HG02571 (cell line): ENCODE data around the gene SMOC2.

Source experiments
- ATAC-seq: cut with Tn5 transposase; IDR thresholded peaks from one replicate; pipeline ENCODE4 v1.9.1; 2021; ENCODE audit warnings: mild to moderate bottlenecking, moderate library complexity; ENCODE audit not compliant: unreplicated experiment

The SMOC2 gene

DNA sequence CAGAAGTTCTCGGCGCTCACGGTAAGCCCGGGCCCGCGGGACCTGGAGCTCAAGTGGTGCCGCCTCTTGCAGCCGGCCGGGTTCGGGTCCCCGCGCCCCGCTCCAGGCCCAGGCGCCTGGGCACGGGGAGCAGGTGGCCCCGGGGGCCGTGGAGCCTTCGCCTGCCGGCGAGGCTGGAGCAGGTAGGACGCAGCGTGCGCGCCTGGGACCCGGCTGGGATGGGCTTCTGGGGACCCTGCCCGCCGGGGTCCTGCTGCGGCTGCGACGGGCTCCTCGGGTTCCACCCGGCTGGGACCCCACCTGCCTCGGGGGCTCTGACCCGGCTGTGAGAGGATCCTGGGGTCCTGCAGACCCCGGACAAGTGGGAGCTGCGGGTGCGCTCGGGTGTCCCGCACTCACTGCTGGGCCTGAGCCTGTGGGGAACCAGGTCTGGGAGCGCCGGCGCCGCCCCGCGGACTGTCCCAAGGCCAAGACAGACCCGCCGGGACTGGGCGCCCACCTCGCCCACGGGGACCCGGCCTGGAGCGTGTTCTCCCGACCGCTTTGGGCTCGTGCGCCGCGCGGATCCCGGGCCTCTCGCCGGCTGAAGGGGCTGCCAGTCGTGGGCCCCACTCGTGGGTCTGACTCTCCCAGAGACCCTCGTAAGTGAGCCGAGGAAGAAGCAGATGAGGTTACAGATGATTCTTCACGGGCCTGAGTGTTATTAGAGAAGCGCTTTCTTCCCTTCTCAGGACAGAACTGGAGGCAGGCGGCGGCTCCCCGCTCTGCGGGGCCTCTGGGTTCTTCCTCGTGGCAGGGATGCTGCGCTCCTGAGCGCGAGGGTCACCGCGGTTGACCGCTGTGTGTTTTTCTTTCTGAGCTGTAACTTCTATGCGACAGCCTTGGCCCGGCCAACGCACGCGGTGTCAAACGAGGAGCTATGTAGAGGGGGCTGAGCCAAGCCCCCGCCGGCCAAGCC lies 729 bp downstream of the SMOC2 start:
- ATAC-seq = no peak

DNA sequence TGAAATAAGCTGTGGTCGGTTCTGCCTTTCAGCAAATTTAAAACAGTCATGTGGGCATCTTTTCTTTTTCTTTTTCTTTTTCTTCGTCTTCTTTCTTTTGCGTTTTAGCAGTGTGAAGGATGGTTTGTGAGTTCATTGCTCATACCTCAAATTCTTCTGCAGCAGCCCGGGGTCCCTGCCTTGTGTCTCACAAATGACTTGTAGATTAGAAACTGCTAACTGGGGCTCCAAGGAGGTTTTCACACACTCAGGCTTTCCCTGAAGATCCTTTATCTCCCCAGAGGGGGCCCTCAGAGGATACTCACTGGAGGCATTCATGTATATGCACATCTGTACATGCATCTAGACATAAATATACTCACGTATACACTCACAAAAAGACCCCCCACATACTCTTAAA lies 1.7 kb downstream of the SMOC2 start:
- no peak for ATAC-seq

DNA sequence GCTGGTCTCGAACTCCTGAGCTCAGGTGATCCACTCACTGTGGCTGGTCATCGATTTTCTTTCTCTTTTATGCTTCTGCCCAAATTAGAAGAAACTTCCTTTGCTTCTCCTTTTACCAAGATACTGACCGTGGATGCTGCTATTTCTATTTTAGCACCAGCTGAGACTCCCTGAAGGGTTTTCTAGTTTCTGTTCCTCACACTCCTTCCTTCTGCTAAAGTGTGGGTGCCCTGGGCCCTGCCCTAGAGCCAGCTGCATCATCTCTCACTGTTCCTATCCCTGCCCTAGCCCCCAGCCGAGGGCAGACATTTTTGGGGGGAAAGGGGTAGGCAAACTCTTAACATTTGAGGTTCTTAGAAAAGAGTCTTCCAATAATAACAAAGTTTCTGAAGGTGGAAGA lies 6.3 kb downstream of the SMOC2 start:
- no peak for ATAC-seq

DNA sequence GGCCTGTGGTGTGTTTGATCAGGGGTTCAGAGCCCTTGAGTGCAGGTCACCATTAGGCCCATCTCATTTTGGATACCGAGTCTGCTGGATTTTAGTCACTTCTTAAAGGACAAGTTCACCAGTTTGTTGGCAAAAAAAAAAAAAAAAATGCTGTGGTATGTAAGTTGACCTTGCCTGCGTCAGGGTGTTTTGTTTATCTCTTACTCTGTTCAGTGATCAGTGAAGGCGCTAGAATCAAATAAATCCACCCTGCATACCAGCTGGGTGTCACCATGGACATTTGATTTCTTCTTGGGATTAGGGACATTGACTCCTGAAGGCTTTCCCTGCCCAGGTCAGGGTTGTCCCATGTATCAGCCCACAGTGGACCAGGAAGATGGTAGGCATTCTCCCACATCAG lies 6.7 kb downstream of the SMOC2 start:
- ATAC-seq = no peak

DNA sequence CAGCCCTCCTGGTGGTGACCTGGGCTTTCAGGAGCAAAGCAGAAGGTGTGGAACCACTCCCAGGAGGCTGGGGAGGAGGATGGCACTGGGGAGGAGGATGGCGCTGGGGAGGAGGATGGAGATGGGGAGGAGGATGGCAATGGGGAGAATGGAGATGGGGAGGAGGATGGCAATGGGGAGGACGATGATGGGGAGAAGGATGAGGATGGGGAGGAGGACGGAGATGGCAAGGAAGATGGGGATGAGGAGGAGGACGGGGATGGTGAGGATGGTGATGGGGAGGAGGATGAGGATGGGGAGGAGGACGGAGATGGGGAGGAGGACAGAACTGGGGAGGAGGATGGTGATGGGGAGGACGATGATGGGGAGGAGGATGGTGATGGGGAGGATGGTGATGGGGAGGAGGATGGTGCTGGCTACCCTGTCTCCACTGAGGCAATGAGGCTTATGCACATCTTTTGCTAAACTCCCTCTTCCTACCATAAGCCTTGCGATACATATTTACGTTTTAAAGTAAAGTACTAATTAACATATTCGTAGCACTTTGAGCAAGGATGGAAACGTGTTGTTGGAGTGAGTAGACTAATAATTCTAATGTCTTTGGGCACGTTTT lies 7.4 kb downstream of the SMOC2 start:
- ATAC-seq = no peak

DNA sequence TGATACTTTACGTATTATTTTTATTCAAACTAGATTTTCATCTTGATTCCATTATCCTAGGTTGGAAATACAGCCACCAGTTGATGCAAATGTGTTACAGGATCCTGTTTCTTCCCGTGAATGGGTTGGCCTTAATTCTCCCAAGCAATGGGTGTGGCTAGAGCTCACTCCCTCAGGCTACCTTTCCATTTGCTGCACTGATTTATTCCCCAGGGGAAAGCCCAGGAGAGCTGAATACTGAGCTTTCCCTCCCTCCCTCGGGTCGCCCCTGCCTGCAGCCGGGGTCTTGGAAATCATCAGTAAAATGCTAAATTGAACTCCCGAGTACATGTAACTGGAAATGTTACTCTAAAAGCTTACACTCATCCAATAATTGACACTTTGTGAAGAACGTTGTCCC lies 9.9 kb downstream of the SMOC2 start:
- ATAC-seq = no peak

DNA sequence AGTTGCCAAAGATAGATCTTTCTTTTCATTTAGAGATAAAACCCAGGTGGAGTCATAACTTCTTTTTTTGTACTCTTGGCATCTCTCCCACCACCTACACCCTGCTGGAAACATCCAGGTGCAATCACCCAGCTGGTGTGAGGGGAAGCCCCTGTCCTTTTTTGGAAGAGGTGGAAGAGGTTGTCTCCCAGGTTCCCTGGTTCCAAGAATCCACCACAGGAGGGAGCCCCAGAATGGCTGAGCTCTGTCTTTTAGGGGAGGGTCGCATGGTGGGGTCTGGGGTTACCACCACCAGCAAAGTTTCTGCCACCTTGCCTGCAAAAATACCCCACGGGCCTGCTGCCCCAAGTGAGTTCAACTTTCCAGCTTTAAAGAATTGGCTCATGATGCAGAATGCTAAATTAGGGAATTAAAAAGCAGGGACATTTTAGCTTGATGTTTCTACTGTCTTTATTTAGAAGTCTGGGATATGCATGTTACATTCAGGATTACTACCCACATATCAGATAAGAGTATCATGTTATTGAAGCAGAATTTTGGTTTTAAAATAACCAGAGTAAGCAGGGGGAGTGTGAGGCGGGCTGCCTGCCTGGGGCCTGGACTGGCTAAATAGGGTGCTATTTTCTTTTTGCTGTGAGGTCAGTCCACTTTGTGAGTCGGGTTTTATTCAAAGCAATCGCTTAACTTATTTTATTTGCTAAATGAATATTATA lies 11.0 kb downstream of the SMOC2 start:
- ATAC-seq = no peak

DNA sequence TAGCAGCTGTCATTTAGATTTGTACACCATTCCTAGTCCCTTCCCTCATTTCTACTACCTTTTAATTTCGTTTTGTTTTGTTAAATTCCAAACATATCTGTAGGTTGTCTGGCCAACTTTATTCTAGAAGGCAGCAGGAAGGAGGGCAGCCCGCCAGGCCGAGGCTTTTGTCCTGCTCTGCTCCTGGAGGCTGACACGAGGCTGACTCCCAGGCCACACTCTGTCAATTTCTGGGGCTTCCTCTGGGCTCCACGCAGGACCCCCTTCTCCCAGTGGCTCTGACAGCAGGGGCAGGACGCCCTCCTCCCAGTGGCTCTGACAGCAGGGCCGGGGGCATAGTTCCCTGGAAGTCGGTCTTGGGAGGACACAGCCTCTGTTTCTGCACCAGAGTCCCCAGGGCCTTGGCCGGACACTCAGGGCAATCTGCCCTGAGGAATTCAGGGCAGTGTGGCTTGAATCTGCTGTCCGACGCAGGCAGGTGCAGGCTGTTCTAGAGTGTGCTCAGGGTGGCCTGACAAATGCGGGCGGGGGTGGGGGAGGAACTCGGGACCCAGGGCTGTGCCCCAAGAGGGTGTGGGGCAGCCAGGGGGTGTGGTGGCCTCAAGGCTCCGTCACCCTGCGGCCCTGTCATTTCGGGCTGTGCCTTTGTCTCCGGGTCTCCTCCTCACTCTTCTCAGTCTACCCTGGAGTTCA lies 11.8 kb downstream of the SMOC2 start:
- ATAC-seq = no peak

DNA sequence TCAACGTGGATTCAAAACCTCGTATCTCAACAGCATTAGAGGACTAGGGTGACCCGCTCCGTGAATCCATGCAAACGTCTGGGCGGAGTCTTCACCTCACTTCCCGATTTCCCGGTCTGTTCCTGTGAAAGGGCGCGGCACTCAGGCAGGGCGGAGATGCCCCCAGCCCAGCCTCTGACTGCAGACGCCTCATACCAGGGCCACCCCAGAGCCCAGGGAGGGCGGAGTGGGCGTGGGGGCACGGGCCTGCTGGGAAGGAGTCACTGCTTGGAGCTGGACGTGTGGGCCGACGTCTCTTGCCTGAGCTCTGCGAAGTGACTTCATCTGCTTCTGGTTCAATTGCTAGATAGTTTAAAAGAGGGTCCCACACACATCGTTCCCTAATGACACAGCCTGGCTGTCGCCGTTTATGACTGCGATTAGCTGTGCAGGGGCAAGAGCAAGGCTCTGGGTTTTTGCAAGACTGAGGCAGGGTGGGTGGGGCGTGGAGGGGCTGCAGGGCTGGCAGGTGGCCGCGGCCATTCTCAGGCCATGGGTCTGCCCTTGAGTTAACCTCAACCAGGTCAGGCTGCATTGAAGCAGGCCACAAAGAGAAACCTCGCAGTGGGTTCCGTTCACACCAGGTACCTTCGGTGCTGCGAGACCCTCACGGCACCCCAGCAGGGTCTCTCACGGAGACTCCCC lies 15.0 kb downstream of the SMOC2 start:
- no peak for ATAC-seq

DNA sequence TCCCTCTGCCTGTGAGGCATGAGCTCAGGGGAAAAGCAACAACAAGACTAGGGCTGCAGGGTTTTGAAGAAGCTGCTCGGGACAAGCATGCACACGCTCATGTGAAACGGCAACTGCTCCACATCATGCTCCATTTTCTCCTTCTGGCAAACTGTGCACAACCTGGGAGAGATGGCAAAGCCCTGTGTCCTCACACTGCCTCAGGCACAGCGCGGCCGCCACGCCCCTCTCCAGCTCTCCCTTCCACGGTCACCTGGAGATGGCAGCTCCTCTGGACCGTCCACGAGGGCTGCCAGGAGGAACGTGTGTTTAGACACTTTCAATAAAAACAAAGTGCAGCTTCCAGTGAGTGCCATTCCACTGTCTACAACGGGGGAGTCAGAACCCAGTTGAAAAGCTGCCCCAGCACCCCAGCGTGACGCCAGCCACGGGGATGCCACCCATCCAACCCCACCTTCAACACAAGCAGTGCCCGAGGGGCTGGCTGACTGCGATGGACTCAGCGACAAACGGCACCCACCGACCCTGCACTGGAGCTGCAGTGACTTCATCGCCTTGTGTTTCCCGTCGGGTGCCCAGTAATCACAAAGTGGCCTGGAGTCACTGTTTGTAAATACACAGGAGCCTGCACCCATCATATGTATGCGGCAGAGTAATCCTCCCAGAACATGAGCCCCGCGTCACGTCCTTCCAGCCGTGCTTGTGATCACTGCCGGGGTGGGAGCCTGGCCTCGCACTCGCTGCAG lies 16.1 kb downstream of the SMOC2 start:
- no peak for ATAC-seq

DNA sequence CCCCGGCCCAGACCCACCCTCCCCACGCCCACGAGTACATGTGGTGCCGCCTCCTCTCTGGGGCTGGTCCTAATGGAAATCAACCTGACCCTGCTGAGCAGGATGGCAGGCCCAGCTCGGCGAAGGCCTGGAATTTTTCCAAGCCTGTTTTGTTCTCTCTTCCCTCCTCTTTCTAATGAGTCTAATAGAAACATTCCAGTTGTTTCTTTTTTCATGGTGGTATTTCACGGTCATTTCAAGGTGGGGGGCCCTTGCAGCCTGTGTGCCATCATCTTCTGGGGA lies 16.6 kb downstream of the SMOC2 start:
- no peak for ATAC-seq

DNA sequence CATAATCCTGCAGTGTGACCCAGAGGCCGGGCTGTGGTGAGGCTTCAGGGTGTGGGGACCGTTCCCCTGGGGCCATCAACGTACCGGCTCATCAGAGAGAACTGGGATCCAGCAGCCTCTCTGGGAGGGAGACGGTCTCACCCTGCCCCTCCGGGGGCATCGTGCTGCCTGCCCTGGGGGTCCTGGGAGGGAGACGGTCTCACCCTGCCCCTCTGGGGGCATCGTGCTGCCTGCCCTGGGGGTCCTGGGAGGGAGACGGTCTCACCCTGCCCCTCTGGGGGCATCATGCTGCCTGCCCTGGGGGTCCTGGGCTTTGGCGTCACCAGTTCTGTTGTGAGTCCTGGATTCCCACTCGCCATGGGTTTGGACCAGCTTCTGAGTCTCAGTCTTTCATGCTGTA lies 17.1 kb downstream of the SMOC2 start:
- ATAC-seq = no peak

DNA sequence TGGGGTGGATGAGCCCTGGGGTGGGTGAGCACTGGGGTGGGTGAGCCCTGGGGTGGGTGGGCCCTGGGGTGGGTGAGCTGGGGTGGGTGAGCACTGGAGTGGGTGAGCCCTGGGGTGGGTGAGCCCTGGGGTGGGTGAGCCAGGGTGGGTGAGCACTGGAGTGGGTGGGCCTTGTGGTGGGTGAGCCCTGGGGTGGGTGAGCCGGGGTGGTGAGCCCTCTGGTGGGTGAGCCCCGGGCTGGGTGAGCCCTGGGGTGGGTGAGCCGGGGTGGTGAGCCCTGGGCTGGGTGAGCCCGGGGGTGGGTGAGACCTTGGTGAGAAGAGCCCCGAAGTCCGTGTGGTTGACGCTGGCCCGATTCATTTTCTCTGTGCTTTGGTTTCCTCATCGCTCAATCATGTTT lies 18.6 kb downstream of the SMOC2 start:
- ATAC-seq = no peak

DNA sequence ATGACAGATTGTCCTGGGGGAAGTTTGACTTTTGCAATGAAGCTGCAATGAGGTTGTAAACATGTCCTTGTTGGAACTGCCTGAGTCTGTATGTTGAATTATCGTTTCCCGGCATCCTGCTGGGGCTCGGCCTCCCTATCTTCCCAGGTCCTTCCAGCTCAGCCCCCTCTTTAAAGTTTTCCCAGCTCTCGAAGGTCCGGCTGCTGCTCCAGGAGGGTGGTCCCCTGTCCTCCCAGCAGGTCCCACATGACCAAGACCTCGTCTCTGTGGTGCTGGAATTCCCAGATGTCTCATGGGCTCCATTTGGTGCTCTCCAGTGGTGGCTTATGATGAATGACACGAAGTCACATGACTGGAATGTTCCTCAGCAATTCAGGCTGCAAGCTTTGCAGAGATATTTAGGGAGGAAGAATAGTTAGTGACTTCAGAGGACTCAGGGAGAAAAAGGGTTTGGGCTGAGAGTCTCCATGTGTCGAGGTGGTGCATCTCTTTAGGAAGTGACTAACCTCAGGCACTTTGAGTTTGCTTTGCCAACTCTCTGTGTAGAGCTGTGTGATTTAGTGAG lies 21.4 kb downstream of the SMOC2 start:
- no peak for ATAC-seq

DNA sequence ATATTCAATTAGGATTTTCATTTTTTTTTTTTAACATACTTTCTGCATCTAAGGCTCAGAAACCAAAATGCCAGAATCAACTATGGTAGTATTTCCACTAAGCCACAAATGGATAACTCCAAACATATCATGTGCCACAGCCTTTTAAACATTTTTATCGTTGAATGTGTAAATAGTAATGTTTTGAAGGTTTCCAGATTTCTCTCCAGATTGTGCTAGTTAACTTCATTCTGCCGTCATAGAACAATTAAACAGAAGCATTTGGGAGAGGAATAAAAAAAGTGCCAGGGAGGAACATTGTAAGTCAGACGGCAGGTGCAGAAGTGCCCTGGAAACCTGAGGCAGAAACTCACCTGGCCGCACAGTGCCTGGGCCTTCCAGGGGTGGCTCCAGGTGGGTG lies 23.6 kb downstream of the SMOC2 start:
- no peak for ATAC-seq

DNA sequence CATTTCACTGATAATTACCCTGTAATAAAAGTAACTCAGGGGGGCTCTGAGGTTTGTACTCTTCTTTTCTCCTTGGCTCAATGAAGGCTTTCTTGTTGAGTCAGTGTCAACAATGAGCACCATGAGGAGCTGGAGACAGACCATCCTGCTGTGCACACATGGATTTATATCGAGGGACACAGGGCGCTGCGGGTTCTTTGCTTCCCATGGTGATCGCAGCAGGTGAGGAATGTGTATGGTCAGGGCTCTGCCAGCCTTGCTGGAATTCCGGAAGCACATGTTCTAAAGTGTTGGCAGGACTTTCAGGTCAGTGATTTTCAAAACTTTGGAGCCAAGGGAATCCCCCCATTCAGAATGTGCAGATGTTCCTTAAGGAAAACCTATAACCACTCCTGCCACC lies 27.1 kb downstream of the SMOC2 start:
- ATAC-seq = no peak

DNA sequence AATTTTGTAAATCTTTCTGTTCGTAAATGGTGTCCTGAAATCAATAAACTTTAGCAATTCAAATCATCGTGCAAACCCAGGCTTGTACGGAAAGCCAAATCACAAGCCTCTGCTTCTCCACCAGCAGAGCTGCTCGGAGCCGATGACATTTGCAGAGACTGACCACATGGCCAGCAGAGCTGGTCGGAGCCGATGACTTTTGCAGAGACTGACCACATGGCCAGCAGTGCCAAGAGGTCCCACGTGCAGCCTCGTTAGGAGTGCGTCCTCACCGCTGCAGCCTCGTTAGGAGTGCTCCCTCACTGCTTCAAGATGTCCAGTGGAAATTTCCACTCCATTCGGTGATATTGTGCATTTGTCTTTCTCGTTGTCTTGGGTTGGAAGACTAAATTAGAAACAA lies 28.5 kb downstream of the SMOC2 start:
- ATAC-seq = no peak

DNA sequence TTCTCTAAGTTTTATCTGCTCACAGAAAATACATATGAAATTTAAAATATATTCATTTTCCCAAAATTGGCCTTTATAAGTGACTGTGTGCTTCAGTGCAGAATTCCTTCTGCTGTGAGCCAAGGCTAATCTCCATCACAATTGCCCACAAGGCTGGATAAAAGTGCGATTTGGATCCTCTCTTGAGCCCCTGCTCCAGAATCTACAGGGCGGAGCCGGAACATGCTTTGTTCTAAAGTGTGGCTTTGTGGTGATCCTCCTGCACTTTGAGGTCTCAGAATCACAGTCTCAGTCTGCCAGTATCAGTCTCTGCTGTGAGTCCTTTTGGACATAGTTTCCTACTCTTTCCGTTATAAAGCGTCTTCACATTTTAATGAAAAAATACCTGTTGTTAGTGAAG lies 28.9 kb downstream of the SMOC2 start:
- no peak for ATAC-seq

DNA sequence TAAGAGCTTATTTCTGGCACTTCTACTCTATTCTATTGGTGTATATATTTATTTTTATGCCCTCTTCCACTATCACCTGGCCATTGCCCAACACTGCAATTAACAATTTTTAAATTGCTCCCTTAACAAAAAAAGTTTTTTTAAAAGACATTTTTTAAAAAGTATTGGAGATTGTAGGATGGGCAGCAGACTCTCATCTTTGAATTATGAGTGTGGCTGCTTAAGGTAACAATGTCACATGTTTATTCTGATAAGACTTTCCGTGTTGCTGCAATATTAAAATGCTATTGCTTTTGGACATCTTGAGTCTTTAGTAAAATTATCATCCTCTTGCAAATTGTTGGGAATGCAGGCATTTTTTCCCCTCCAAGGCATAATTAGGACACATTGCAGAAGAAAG lies 31.4 kb downstream of the SMOC2 start:
- no peak for ATAC-seq

DNA sequence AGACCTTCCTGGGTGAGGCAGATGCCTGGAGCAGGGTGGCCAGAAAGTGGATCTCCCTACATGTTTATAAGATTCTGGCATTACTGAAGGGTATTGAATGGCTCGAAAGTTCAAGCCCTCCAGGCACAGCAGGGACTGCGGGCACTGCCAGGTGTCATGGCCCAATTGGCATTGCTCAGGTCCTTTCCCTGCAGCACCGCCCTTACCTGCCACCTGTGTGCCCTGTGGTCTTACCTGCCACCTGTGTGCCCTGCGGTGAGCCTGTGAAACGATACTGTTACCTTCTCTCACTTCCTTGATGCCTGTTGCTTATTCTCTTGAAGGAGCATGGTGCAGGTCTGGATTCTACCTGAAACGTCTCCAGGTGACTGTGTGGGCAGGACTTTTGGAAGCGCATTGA lies 32.2 kb downstream of the SMOC2 start:
- ATAC-seq = no peak
